Effector memory CD4-positive, alpha-beta T cell (primary cell): Measurements from ENCODE around the gene TUB.

ENCODE experiments used
- DNase-seq, 3 donors: peaks; one replicate each; pipeline ENCODE4 v3.0.0-alpha.2; 2020
- H3K27ac ChIP-seq: 2 replicates; pipeline ENCODE4 v1.7.0; 2013; ENCODE audit warnings: mild to moderate bottlenecking, low read length, moderate library complexity; ENCODE audit not compliant: insufficient read depth, poor library complexity, severe bottlenecking
- H3K27me3 ChIP-seq: replicated peaks from 2 replicates; pipeline ENCODE4 v1.7.0; 2013; ENCODE audit warnings: mild to moderate bottlenecking, low read length; ENCODE audit not compliant: insufficient read depth, control insufficient read depth, poor library complexity, severe bottlenecking
- H3K36me3 ChIP-seq: 2 replicates; pipeline ENCODE4 v1.7.0; 2013; ENCODE audit warnings: mild to moderate bottlenecking, low read length, moderate library complexity; ENCODE audit not compliant: control insufficient read depth, insufficient read depth
- H3K4me1 ChIP-seq: 2 replicates; pipeline ENCODE4 v1.7.0; 2013; ENCODE audit warnings: low read length, mild to moderate bottlenecking; ENCODE audit not compliant: control insufficient read depth, insufficient read depth, poor library complexity, severe bottlenecking
- H3K4me3 ChIP-seq: 2 replicates; pipeline ENCODE4 v1.7.0; 2013; ENCODE audit warnings: low read length, low read depth, mild to moderate bottlenecking; ENCODE audit not compliant: insufficient read depth, poor library complexity, severe bottlenecking
- H3K9me3 ChIP-seq: 2 replicates; pipeline ENCODE4 v1.7.0; 2013; ENCODE audit warnings: mild to moderate bottlenecking, low read length, moderate library complexity; ENCODE audit not compliant: control insufficient read depth

Gene TUB

DNA sequence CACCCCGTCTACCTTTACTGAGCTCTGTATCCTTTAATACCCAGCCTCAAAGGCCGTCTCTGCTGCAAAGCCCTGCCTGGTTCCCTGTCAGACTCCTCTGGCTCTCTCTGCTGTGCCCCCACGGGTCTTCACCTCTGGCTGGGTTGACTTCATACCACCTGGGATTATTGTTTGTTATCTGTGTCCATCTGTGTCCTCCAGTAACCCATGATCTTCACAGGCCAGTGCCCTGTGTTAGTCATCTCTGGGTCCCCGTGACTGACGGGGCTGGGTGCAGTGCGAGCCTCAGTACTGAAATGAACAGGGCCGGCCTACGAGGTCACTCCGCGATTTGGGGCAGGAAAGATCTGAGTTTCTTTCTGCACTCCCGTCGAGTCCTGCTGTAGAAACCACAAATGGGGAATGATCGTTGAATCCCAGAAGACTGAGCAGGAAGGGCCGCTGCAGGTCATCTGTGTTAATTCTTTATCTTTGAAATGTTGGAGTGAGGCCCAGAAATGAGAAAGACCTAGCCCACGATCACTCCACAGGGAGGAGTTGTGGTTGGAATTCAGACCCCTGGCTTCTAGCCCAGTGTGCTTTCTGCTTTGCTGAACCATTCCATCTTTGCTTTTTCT lies 12.3 kb upstream of the TUB start:
- Histone ChIP-seq H3K27ac (no peak overlapping the region), H3K4me3 (no peak overlapping the region), H3K36me3 (no peaks in the 10 kb centered on the region), H3K9me3 (no peaks in the 10 kb centered on the region), H3K27me3 (no peaks in the 10 kb centered on the region), H3K4me1 (no peaks in the 10 kb centered on the region)
- no peak for DNase-seq

DNA sequence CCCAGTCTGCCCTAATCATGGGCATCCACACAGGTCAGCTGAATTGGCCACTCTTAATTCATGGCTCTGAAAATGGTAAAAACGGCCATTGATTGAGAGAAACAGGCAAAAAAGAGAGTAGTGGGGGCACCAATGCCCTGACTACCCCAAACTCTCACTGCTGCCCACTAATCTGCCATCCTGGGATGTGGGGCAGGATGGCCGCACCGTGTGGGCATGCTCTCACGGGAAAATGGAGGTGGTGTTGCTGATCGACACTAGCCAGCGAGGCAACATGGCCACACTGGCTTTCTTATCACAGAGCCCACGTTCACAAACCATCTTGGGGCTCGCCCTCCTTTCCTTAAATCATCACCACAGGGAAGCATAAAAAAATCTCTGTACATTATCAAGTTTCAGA lies 11.2 kb upstream of the TUB start:
- no peaks in the 10 kb centered on the region for H3K27me3 ChIP-seq
- DNase-seq: no peak
- H3K36me3 ChIP-seq: no peaks in the 10 kb centered on the region
- H3K4me1 ChIP-seq: no peaks in the 10 kb centered on the region
- H3K4me3 ChIP-seq: no peak overlapping the region
- H3K9me3 ChIP-seq: no peaks in the 10 kb centered on the region
- no peak overlapping the region for H3K27ac ChIP-seq

DNA sequence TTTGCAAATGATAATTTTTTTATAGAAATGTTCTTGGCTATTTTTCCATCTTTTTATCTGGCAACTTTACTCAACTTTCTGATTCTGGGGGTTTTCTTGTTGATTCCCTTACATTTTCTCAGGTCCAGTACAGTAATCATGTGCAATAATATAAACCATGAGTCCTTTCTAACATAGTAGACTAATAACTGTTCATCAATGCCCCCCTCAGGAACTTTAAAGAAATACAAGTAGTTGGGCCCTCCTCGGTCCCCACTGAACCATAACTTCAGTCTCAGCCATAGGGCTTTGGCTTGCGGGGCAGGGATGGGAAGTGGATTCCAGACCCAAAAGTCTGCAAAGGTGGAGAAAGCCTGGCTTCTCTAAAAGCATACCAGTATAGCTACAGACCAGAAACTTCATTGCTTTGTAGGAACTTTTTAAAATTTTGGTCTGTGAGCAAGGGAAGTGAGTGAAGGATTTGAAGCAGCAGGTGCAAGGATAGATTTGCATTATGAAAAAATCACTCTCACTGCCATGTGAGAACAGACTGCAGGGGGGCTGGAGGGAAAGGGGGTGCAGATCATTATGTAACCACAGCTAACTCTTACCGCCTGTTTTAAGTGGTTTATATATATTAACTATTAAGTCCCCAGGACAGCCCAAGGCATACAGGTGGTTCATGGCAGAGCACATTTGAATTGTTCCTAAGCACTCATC lies 10.4 kb upstream of the TUB start:
- H3K27ac ChIP-seq: no peak overlapping the region
- no peak for DNase-seq
- H3K36me3 ChIP-seq: no peaks in the 10 kb centered on the region

DNA sequence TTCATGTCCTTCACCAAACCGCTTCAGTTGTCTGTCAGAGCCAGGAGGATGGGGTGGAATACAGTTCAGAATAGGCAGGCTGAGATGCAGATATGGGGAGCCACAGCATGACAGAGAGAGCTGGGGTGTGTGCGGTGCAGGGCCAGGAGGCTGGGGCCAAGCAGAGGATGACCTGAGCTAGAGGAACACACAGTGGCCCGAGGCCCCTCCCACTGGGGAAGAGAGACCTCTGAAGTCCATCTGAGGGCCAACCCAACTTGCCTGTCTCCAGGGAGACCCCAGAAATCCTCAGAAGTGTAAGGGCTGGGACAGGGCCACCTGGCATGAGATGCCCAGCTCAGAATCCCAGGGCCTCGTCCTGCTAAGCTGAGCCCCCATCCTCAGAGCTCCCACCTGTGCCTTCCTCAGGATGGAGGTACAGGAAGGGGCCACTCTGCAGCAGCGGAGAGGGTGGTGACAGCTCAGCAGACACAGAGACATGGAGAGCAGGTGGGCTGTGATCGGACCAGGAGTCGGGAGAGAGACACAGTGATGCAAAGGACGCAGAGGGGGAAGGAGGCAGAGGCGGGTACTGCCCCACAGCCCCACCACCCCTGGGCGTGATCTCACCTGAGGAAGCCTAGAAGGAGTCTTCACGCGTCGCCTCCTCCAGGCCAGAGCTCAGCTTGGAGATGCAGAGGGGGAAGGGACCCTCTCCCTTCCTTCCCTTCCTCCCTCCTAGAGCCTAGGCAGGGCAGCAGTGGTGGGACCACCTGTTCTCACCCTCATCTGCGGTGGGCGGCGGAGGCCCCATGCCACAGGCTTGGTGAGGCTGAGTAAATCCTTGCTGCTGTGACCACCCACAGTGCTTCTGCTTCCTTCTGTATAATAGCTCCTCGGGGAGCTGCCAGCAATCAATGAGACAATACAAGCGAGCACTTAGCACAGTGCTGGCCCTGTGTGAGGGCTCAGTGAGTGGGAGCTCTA lies 9.1 kb upstream of the TUB start:
- no peak for DNase-seq
- Histone ChIP-seq H3K4me3 (no peak overlapping the region), H3K27ac (no peak overlapping the region), H3K36me3 (no peaks in the 10 kb centered on the region), H3K27me3 (no peaks in the 10 kb centered on the region), H3K9me3 (no peaks in the 10 kb centered on the region), H3K4me1 (no peaks in the 10 kb centered on the region)

More for the DNA sequence above, 10.4 kb upstream of the TUB start:
- Histone ChIP-seq H3K4me1 (no peaks in the 10 kb centered on the region), H3K9me3 (no peaks in the 10 kb centered on the region), H3K4me3 (no peak overlapping the region), H3K27me3 (no peaks in the 10 kb centered on the region)

DNA sequence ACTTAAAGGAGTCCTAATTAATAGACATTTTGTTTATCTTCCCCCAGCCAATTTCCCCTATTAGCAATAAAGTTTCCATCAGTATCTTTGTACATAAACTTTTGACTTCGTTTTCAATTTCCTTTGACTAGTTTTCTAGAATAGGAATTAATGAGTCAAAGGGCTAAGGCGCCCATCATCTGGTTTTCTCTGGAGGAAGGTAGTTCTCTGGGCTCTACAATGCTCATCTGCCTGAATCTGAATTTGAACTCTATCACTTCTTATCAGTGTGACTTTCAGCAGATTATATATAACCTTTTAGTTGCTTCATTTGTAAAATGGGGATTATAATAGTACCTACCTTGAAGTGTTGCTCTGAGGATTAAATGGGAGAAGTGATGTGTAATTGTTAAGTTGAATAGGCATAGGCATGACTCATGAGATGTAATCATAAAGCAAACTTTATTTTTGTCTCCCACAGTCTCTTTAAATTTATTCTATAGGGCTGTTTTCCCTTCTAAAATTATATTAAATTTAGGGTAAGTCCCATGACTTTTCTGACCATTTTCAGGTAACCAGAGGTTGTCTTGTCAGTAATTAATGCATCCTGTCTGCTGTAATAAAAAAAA lies 5.8 kb upstream of the TUB start:
- no peaks in the 10 kb centered on the region for H3K27me3 ChIP-seq
- H3K36me3 ChIP-seq: no peaks in the 10 kb centered on the region
- no peak for DNase-seq
- H3K9me3 ChIP-seq: no peaks in the 10 kb centered on the region
- H3K4me1 ChIP-seq: no peaks in the 10 kb centered on the region
- H3K4me3 ChIP-seq: no peak overlapping the region
- no peak overlapping the region for H3K27ac ChIP-seq

- peaks cover 12% of the 10 kb centered on the region for H3K27me3 ChIP-seq
These were observed 1.8 kb upstream of the TUB start for GRCh38 chr11:8079111-8079675.

GRCh38 chr11:8080069-8080670 lies 841 bp upstream of the TUB start:
- no peak overlapping the region for H3K27ac ChIP-seq
- peaks cover 5% of the 10 kb centered on the region for H3K4me1 ChIP-seq
- H3K36me3 ChIP-seq: no peaks in the 10 kb centered on the region
- H3K4me3 ChIP-seq: no peak overlapping the region
- H3K9me3 ChIP-seq: no peaks in the 10 kb centered on the region
- no peak for DNase-seq
- peaks cover 12% of the 10 kb centered on the region for H3K27me3 ChIP-seq

More at GRCh38 chr11:8079111-8079675, 1.8 kb upstream of the TUB start:
- Histone ChIP-seq H3K9me3 (no peaks in the 10 kb centered on the region), H3K27ac (no peak overlapping the region), H3K4me3 (no peak overlapping the region), H3K4me1 (peaks cover 5% of the 10 kb centered on the region), H3K36me3 (no peaks in the 10 kb centered on the region)
- DNase-seq: no peak

- peaks cover 5% of the 10 kb centered on the region for H3K4me1 ChIP-seq
- no peak overlapping the region for H3K4me3 ChIP-seq
- H3K27ac ChIP-seq: no peak overlapping the region
- peaks cover 12% of the 10 kb centered on the region for H3K27me3 ChIP-seq
- DNase-seq: no peak
- no peaks in the 10 kb centered on the region for H3K36me3 ChIP-seq
- no peaks in the 10 kb centered on the region for H3K9me3 ChIP-seq
These were observed 710 bp downstream of the TUB start for GRCh38 chr11:8081591-8082250.
